ENCODE results near the gene MIPOL1.

The MIPOL1 gene

DNA sequence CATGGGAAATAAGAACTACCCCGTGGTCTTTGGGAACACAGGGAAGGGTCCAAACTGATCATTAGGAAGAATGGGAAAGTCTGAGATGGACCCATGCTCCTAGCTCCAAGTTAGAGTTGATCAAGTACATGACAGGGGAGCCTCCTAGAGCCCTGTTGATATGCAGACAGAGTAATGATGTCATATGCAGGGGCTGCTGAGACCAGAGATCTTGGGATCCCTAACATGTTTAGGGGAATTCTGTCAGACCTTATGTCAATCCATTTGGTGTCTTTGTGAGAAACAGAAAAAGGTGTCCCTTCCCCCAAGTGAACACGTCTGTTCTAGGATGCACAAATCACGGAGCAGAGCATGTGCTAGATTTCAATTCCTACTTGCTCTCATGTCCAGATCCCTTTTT is 31.9 kb upstream of the MIPOL1 start:
- TF ChIP-seq CTCF (IDR thresholded peaks at IDR 0.05; ENCODE audit: insufficient read depth, low read length, poor library complexity, severe bottlenecking), result no peak
- H3K27me3 ChIP-seq (replicated peaks; ENCODE audit: control insufficient read depth, insufficient read depth, low read length), result no peaks in the 10 kb centered on the region
- no peak for DNase-seq (ENCODE audit: extremely low read depth, insufficient read length)
- no peaks in the 10 kb centered on the region for H3K36me3 ChIP-seq (ENCODE audit: control insufficient read depth, insufficient read depth, low read length)
- no peak overlapping the region for H3K4me3 ChIP-seq (replicated peaks; ENCODE audit: low read depth, low read length)

DNA sequence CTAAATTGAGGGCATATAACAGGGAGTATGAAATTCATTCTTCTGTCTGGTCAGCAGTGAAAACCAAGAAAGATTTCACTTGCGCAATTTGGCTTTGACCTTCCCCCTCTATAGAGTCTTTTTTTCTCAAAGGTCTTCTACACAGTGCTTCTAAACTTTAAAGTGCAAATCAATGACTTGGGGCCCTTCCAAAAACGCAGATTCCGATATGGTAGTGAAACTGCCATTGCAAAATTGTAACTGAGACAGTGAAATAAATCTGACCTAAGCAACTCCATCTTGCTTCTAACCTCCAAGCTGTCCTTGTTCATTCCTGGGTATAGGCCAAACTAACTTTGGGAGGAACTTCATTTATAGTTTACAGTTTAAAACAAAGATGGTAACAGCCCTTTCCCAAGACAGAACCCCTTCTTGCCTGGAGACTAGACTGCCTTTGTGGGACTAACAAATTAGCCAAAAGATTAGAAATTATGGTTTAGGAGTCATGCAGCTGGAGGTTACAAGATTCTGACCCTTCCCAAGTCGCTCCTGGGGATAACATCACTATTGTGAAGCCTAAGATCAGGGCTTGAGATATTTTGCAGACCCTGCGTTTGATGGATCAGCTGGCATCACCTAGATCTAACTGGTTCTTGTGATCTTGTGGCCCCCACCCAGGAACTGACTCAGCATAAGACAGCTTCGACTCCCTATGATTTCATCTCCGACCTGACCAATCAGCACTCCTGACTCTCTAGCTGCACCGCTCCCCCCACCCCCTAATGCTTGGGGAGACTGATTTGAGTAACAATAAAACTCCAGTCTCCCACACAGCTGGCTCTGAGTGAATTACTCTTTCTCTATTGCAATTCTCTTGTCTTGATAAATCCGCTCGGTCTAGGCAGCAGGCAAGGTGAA is 30.3 kb upstream of the MIPOL1 start:
- TF ChIP-seq CTCF (IDR thresholded peaks at IDR 0.05; ENCODE audit: insufficient read depth, low read length, poor library complexity, severe bottlenecking), result no peak
- DNase-seq (ENCODE audit: extremely low read depth, insufficient read length), result no peak
- Histone ChIP-seq H3K36me3 (ENCODE audit: control insufficient read depth, insufficient read depth, low read length) (no peaks in the 10 kb centered on the region), H3K4me3 (replicated peaks; ENCODE audit: low read depth, low read length) (no peak overlapping the region), H3K27me3 (replicated peaks; ENCODE audit: control insufficient read depth, insufficient read depth, low read length) (no peaks in the 10 kb centered on the region)

DNA sequence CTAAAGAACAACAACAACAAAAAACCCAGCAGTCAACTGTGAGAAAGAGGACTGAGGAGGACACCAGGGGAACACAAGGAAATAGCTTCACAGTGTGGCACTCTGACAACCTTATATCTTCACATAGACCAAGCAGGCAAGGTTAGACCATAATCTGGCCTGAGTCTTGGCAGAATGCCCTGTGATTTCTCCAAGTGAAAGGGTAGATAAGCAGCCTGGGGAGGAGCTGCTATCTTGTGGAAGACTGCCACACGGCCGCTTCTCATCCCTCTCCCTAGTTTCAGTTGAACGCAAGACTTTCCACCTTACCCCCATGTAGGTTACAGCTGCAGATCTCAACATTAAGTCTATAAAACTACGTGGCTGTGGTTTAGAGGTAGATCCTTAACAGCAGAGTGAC is 29.0 kb upstream of the MIPOL1 start:
- no peak for TF ChIP-seq CTCF (IDR thresholded peaks at IDR 0.05; ENCODE audit: insufficient read depth, low read length, poor library complexity, severe bottlenecking)
- Histone ChIP-seq H3K27me3 (replicated peaks; ENCODE audit: control insufficient read depth, insufficient read depth, low read length) (no peaks in the 10 kb centered on the region), H3K4me3 (replicated peaks; ENCODE audit: low read depth, low read length) (no peak overlapping the region), H3K36me3 (ENCODE audit: control insufficient read depth, insufficient read depth, low read length) (no peaks in the 10 kb centered on the region)
- no peak for DNase-seq (ENCODE audit: extremely low read depth, insufficient read length)

- no peaks in the 10 kb centered on the region for H3K36me3 ChIP-seq (ENCODE audit: control insufficient read depth, insufficient read depth, low read length)
- H3K27me3 ChIP-seq (replicated peaks; ENCODE audit: control insufficient read depth, insufficient read depth, low read length), result no peaks in the 10 kb centered on the region
- no peak overlapping the region for H3K4me3 ChIP-seq (replicated peaks; ENCODE audit: low read depth, low read length)
- no peak for TF ChIP-seq CTCF (IDR thresholded peaks at IDR 0.05; ENCODE audit: insufficient read depth, low read length, poor library complexity, severe bottlenecking)
- DNase-seq (ENCODE audit: extremely low read depth, insufficient read length), result no peak
Observed at GRCh38 chr14:37170237-37170636, 27.5 kb upstream of the MIPOL1 start.

- no peak for TF ChIP-seq CTCF (IDR thresholded peaks at IDR 0.05; ENCODE audit: insufficient read depth, low read length, poor library complexity, severe bottlenecking)
- Histone ChIP-seq H3K36me3 (ENCODE audit: control insufficient read depth, insufficient read depth, low read length) (no peaks in the 10 kb centered on the region), H3K4me3 (replicated peaks; ENCODE audit: low read depth, low read length) (no peak overlapping the region), H3K27me3 (replicated peaks; ENCODE audit: control insufficient read depth, insufficient read depth, low read length) (no peaks in the 10 kb centered on the region)
- no peak for DNase-seq (ENCODE audit: extremely low read depth, insufficient read length)
Observed at GRCh38 chr14:37170993-37171392, 26.7 kb upstream of the MIPOL1 start.
